Endothelial cell of umbilical vein (primary cell): ENCODE data around the gene EZR. TPM values are rescaled to one million over a fixed set of nuclear protein-coding genes. Genes with fewer than 3 reads are reported as not detected.

Experiments used
- BruUV-seq: library from RNA; stranded (reverse); fragments of 400-500 nt; replicated peaks from 2 replicates; lab custom pipeline; 2021; lab: Mats Ljungman, UMichigan
- CTCF ChIA-PET: fragments of 300-600, 350-600 bp; sonication (Branson Sonifier 250); formaldehyde crosslinking; loops from one replicate; lab custom pipeline; 2021; ENCODE audit warnings: antibody characterized with exemption, inconsistent platforms; lab: Charles Lee
- POLR2A ChIA-PET: fragments of 300-600, 350-600 bp; sonication (Branson Sonifier 250); formaldehyde crosslinking; loops from one replicate; lab custom pipeline; 2021; ENCODE audit warnings: antibody characterized with exemption, inconsistent platforms; lab: Charles Lee
- DNase-seq: peaks from one replicate; pipeline ENCODE4 v3.0.0-alpha.2; 2011; ENCODE audit warnings: low read depth, low spot score
- FAIRE-seq: peaks from 2 replicates; lab custom pipeline; 2011; peaks lifted over from hg19 to GRCh38; lab: Jason Lieb, UNC
- H2AFZ ChIP-seq: 2 replicates; pipeline ENCODE4 v1.6.0; 2012; ENCODE audit warnings: low read depth, low read length, control low read depth, inconsistent platforms
- H3K27ac ChIP-seq: 2 replicates; pipeline ENCODE4 v1.5.1; 2011; ENCODE audit warnings: low read depth, mild to moderate bottlenecking, control low read depth, low read length, moderate library complexity; ENCODE audit not compliant: insufficient read depth
- H3K27me3 ChIP-seq, 2 experiments: 2 replicates each; pipeline versions ENCODE4 v1.6.0 to v1.6.1; 2011; ENCODE audit warnings: low read length in 2 of 2, mixed read lengths in 1 of 2; ENCODE audit not compliant: control insufficient read depth in 2 of 2, insufficient read depth in 2 of 2
- H3K36me3 ChIP-seq, 2 experiments: 2 replicates in 1 of 2; 3 replicates in 1 of 2; pipeline ENCODE4 v1.5.1; 2011; ENCODE audit warnings: low read length in 2 of 2, mild to moderate bottlenecking in 1 of 2, moderate library complexity in 1 of 2; ENCODE audit not compliant: control insufficient read depth in 2 of 2, insufficient read depth in 2 of 2; ENCODE audit errors: extremely low read depth in 1 of 2
- H3K4me1 ChIP-seq: 3 replicates; pipeline ENCODE4 v1.5.1; 2011; ENCODE audit warnings: mild to moderate bottlenecking, low read length; ENCODE audit not compliant: control insufficient read depth, insufficient read depth; ENCODE audit errors: extremely low read depth
- H3K4me2 ChIP-seq: 2 replicates; pipeline ENCODE4 v1.6.1; 2011; ENCODE audit warnings: low read length, control low read depth, mixed read lengths; ENCODE audit not compliant: insufficient read depth
- H3K4me3 ChIP-seq, 3 experiments: fragments of 200-600 bp in 1 of 3; sonication (generic), shearing (Covaris generic) in 1 of 3; replicated peaks in 1 of 3; 2 replicates each; pipeline ENCODE4 v1.5.1; 2011 to 2016; ENCODE audit warnings: control low read depth in 3 of 3, low read length in 3 of 3, mild to moderate bottlenecking in 2 of 3, inconsistent platforms in 1 of 3, low read depth in 1 of 3, moderate library complexity in 1 of 3; ENCODE audit not compliant: insufficient read depth in 1 of 3
- H3K79me2 ChIP-seq: 2 replicates; pipeline ENCODE4 v1.6.0; 2012; ENCODE audit warnings: low read length, inconsistent platforms; ENCODE audit not compliant: control insufficient read depth, insufficient read depth
- H3K9ac ChIP-seq: replicated peaks from 2 replicates; pipeline ENCODE3; 2011; ENCODE audit warnings: low read length, control low read depth; ENCODE audit not compliant: insufficient read depth; ENCODE audit errors: extremely low read depth
- H3K9me1 ChIP-seq: replicated peaks from 3 replicates; pipeline ENCODE4 v1.6.0; 2011; ENCODE audit warnings: mild to moderate bottlenecking, low read length; ENCODE audit not compliant: control insufficient read depth, insufficient read depth; ENCODE audit errors: extremely low read depth
- H3K9me3 ChIP-seq: replicated peaks from 2 replicates; pipeline ENCODE4 v1.5.1; 2012; ENCODE audit warnings: low read length, inconsistent platforms; ENCODE audit not compliant: control insufficient read depth, insufficient read depth
- H4K20me1 ChIP-seq: replicated peaks from 2 replicates; pipeline ENCODE3; 2011; ENCODE audit warnings: mild to moderate bottlenecking, low read length; ENCODE audit not compliant: control insufficient read depth, insufficient read depth; ENCODE audit errors: extremely low read depth
- FOS ChIP-seq: IDR thresholded peaks from 2 replicates; pipeline ENCODE4 v1.6.1; 2011; ENCODE audit warnings: mild to moderate bottlenecking, low read length, moderate library complexity, borderline replicate concordance; ENCODE audit not compliant: insufficient read depth
- JUN ChIP-seq: IDR thresholded peaks from 2 replicates; pipeline ENCODE4 v1.6.1; 2011; ENCODE audit warnings: borderline replicate concordance, low read depth; ENCODE audit not compliant: insufficient read length, insufficient read depth
- POLR2A ChIP-seq: IDR thresholded peaks from 2 replicates; pipeline ENCODE4 v1.6.1; 2012; ENCODE audit warnings: low read depth, mild to moderate bottlenecking, control low read depth, low read length
- POLR2AphosphoS5 ChIP-seq: IDR thresholded peaks from 2 replicates; pipeline ENCODE4 v1.6.1; 2012; ENCODE audit warnings: low read depth, mild to moderate bottlenecking, control low read depth, low read length, moderate library complexity; ENCODE audit not compliant: insufficient read depth
- dilution Hi-C: fragments of 300-500 bp; cut with MboI; formaldehyde crosslinking; loops from one replicate; pipeline ENCODE4 v1.15.0; 2019; ENCODE audit warnings: low sequenced_read_pairs; ENCODE audit not compliant: extremely low pct_ligation_motif_present
- intact Hi-C: fragments of 100-400 bp; cut with micrococcal nuclease; formaldehyde crosslinking; loops from one replicate; pipeline ENCODE4 v1.10.0; 2022
- polyA plus RNA-seq, 4 experiments: library from polyadenylated mRNA; depleted of rRNA in 3 of 4; stranded (reverse) in 3 of 4; unstranded in 1 of 4; fragments of >200 nt; gene quantifications; 2 replicates each; pipeline versions ENCODE4 v1.2.1 to v1.2.3, GENCODE V29; 2011 to 2012; ENCODE audit warnings: missing spikeins in 1 of 4
- total RNA-seq: library from RNA; stranded (reverse); gene quantifications from 2 replicates; pipeline ENCODE4 v1.2.3, GENCODE V29; 2021

EZR gene
- total and polyA plus RNA-seq, 2 donors (not counting 3 experiments of a cell fraction or from before 2014, with no cell fraction given), result 58.5 to 108 TPM

DNA sequence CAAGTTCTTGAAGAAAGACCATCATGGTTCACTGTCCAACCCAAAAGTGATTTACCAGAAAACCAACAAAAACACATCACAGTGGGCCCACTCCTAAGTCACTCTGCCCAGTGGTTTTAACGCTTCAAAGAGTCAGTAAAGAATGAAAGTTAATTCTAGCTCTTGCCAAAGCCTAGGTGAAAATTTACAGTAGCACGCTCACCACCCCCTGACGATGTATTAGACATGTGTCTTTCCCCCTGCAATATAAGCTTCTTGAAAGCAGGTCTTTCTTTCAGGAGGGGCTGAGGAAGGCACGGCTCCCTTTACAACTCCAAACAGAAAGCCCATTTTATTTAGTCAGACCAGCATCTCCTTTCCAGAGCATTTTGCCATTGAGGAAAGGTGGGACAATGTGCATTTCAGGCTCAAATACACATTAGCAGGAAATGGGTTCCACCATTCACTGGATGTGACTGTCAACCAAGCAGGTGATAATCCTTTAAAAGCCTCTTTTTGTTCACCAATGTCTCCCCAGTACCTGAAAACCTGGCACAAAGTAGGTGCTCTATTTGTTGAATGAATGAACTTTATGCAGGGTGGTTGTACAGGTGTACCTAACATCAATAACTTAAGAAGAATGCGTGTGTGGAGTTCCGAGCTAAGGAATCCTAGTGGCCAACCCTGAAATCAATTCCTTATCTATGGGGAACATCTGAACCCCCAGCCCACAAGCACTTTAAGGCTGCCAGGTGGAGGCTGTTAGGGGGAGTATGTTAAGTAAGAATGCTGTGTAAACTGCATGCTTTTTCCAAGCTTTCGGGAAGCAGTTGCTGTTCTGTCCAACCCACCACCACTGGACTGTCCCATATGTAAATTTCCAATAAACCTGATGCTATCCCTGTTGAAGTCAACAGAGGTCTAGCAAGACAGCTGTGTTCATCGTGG is 11.4 kb downstream of the EZR start:
- FAIRE-seq (no peak), DNase-seq (no peak)
- no peak for TF ChIP-seq POLR2A
- Histone ChIP-seq H3K9me1 (no peaks in the 10 kb centered on the region), H3K79me2 (peaks cover 94% of the 10 kb centered on the region), H3K4me3 (no peak overlapping the region), H3K27ac (no peak overlapping the region), H3K36me3 (peaks cover 0 to 2% of the 10 kb centered on the region in 2 experiments), H3K4me1 (peaks cover 14% of the 10 kb centered on the region), H3K9ac (no peak overlapping the region), H3K27me3 (no peaks in the 10 kb centered on the region), H3K9me3 (no peaks in the 10 kb centered on the region), H3K4me2 (no peak overlapping the region), H4K20me1 (peaks cover 6% of the 10 kb centered on the region), H2AFZ (no peak overlapping the region)
- ChIA-PET CTCF (no interaction called here), POLR2A (no interaction called here)
- intact Hi-C loops (no loop called here), dilution Hi-C loops (no loop called here)
- no TSS peak for BruUV-seq

DNA sequence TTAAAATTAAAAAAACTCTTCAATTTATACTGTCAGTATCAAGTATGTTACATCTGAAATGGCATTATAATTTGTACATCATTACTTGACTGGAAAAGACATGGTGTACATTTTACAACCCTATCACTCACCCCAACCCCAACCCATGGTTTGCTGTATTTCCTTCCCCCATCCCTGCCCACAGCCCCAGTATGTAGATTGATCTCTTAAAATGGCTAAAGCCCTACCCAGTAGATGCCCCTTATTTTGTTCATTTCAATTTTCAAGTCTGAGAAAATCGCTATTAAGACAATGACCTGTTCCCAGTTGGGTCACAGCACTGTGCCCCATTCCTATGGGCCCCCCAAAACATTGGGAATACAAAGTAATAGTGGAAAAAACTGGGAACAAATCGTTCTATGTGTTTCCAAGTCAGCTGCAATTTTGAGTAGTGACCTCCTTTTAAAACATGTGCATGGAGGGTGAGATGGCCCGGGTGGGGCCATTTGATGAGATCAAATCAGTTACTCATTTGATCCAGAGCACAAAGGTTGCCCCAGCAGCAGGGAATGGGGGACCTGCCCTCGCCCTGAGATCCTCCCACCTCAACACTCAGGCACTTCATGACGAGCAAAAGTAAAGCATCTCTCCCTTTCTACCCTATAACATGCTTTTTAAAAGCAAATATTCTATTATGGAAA is 13.3 kb downstream of the EZR start:
- ChIA-PET POLR2A (no interaction called here), CTCF (no interaction called here)
- no peak for TF ChIP-seq JUN
- no peak for TF ChIP-seq POLR2A
- TF ChIP-seq FOS, result no peak
- TF ChIP-seq POLR2AphosphoS5, result no peak
- H3K27me3 ChIP-seq, result no peaks in the 10 kb centered on the region
- no peak overlapping the region for H3K4me3 ChIP-seq
- H3K79me2 ChIP-seq, result peaks cover 94% of the 10 kb centered on the region
- DNase-seq (no peak), FAIRE-seq (no peak)
- no peak overlapping the region for H2AFZ ChIP-seq
- no peaks in the 10 kb centered on the region for H3K9me1 ChIP-seq
- H3K36me3 ChIP-seq, result peaks cover 0 to 1% of the 10 kb centered on the region in 2 experiments
- peaks cover 14% of the 10 kb centered on the region for H3K4me1 ChIP-seq
- no peak overlapping the region for H3K9ac ChIP-seq
- peaks cover 6% of the 10 kb centered on the region for H4K20me1 ChIP-seq
- intact Hi-C loops (no loop called here), dilution Hi-C loops (no loop called here)
- no peak overlapping the region for H3K4me2 ChIP-seq
- no TSS peak for BruUV-seq
- H3K27ac ChIP-seq, result no peak overlapping the region
- H3K9me3 ChIP-seq, result no peaks in the 10 kb centered on the region
